Activated T-cell treated with anti-CD3 and anti-CD28 coated beads, Interleukin-2, amount 50 U/mL, for 72 hours (primary cell): ENCODE results near the gene MYO19. TPM values are rescaled to one million over a fixed set of nuclear protein-coding genes. Genes with fewer than 3 reads are reported as not detected.

Experiments used
- ATAC-seq, 2 donors: fragments of 150-1000 bp; cut with Tn5 transposase; replicated peaks in 1 of 2; 2 replicates each; pipeline ENCODE4 v1.10.0; 2021; ENCODE audit warnings: moderate library complexity in 2 of 2, mild to moderate bottlenecking in 1 of 2
- DNase-seq, 2 donors: peaks; one replicate each; pipeline ENCODE4 v3.0.0; 2021 to 2022; ENCODE audit warnings: mixed read lengths in 1 of 2
- H3K27ac Mint-ChIP-seq: one replicate; pipeline ENCODE4 v1.8.0; 2022; ENCODE audit warnings: mild to moderate bottlenecking, moderate library complexity, mixed read lengths
- H3K27me3 Mint-ChIP-seq: one replicate; pipeline ENCODE4 v1.8.0; 2022; ENCODE audit warnings: low read depth, mixed read lengths
- H3K36me3 Mint-ChIP-seq, 2 donors: one replicate each; pipeline ENCODE4 v1.8.0; 2022; ENCODE audit warnings: mixed read lengths in 2 of 2, mild to moderate bottlenecking in 1 of 2; ENCODE audit not compliant: insufficient read depth in 2 of 2
- H3K4me1 Mint-ChIP-seq: one replicate; pipeline ENCODE4 v1.8.0; 2022; ENCODE audit warnings: low read depth, mixed read lengths
- H3K4me3 Mint-ChIP-seq, 2 donors: one replicate each; pipeline ENCODE4 v1.8.0; 2022; ENCODE audit warnings: mild to moderate bottlenecking in 2 of 2, mixed read lengths in 2 of 2, moderate library complexity in 2 of 2
- H3K9me3 Mint-ChIP-seq, 2 donors: one replicate each; pipeline ENCODE4 v1.8.0; 2022; ENCODE audit warnings: mixed read lengths in 2 of 2
- total RNA-seq, 2 donors: library from RNA; stranded (reverse); gene quantifications; one replicate each; pipeline ENCODE4 v1.2.3, GENCODE V29; 2022

MYO19 gene
- 100 to 1,000 TPM; 101 to 118 TPM for total RNA-seq

- Mint-ChIP-seq H3K4me3 (peak within 1 kb of the TSS; percentile 95 to 96), H3K36me3 (peaks cover 17 to 26% of the 10 kb centered on the region in 2 donors), H3K27me3 (no peaks in the 10 kb centered on the region), H3K27ac (peak within 1 kb of the TSS; percentile 91), H3K9me3 (no peaks in the 10 kb centered on the region), H3K4me1 (peaks cover 27% of the 10 kb centered on the region)
- peak; percentile 87 to 88 for ATAC-seq
- peak; percentile 91 for DNase-seq
These were observed at the start of gene MYO19, which contains the start of gene PIGW for GRCh38 chr17:36534840-36535668. Gene MYO19, minus strand, starts transcription at chr17:36534868. Its CDS starts 2,330 bp downstream, at chr17:36532538. Gene PIGW, plus strand, starts transcription at chr17:36534987. Its CDS starts 2,115 bp downstream, at chr17:36537102.

- ATAC-seq (no peak), DNase-seq (no peak)
- no peak overlapping the region for H3K4me3 Mint-ChIP-seq
- H3K36me3 Mint-ChIP-seq, result peaks cover 11 to 27% of the 10 kb centered on the region in 2 donors
- no peaks in the 10 kb centered on the region for H3K27me3 Mint-ChIP-seq
- no peak overlapping the region for H3K27ac Mint-ChIP-seq
- no peaks in the 10 kb centered on the region for H3K4me1 Mint-ChIP-seq
- H3K9me3 Mint-ChIP-seq, result no peaks in the 10 kb centered on the region
These were observed 49.1 kb upstream of the MYO19 start for GRCh38 chr17:36583787-36584186.

- Mint-ChIP-seq H3K27me3 (no peaks in the 10 kb centered on the region), H3K36me3 (peaks cover 7 to 28% of the 10 kb centered on the region in 2 donors), H3K4me3 (no peak overlapping the region), H3K27ac (no peak overlapping the region), H3K4me1 (peaks cover 3% of the 10 kb centered on the region), H3K9me3 (no peaks in the 10 kb centered on the region)
- ATAC-seq (no peak), DNase-seq (no peak)
These were observed 44.0 kb upstream of the MYO19 start for GRCh38 chr17:36578671-36579070.

- no peak overlapping the region for H3K27ac Mint-ChIP-seq
- no peak for ATAC-seq
- H3K27me3 Mint-ChIP-seq, result no peaks in the 10 kb centered on the region
- peaks cover 7 to 33% of the 10 kb centered on the region in 2 donors for H3K36me3 Mint-ChIP-seq
- H3K4me1 Mint-ChIP-seq, result peaks cover 10% of the 10 kb centered on the region
- DNase-seq, result no peak
- H3K4me3 Mint-ChIP-seq, result no peak overlapping the region
- H3K9me3 Mint-ChIP-seq, result no peaks in the 10 kb centered on the region
These were observed 42.1 kb upstream of the MYO19 start for GRCh38 chr17:36576793-36577192.

DNA sequence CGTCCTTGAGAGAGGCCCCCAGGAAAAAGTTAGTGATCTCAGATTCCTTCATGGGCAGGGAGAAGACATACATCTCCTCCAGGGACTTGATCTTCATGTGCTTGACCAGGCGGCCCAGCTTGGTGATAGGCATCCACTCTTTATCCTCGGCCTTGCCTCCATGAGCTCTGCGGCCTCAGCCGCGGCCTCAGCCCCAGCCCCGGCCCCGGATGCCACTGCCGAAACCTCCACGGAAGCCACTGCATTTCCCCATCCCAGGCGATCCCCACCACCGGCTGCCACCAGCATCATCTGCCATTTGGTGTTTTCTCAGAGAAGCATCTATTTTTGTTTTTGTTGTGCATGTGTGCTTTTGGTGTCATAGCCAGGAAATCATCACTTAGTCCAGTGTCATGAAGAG, 40.4 kb upstream of the MYO19 start:
- H3K4me3 Mint-ChIP-seq, result no peak overlapping the region
- H3K27me3 Mint-ChIP-seq, result no peaks in the 10 kb centered on the region
- DNase-seq (no peak), ATAC-seq (no peak)
- no peaks in the 10 kb centered on the region for H3K9me3 Mint-ChIP-seq
- no peak overlapping the region for H3K27ac Mint-ChIP-seq
- H3K4me1 Mint-ChIP-seq, result peaks cover 10% of the 10 kb centered on the region
- H3K36me3 Mint-ChIP-seq, result peaks cover 5 to 21% of the 10 kb centered on the region in 2 donors

DNA sequence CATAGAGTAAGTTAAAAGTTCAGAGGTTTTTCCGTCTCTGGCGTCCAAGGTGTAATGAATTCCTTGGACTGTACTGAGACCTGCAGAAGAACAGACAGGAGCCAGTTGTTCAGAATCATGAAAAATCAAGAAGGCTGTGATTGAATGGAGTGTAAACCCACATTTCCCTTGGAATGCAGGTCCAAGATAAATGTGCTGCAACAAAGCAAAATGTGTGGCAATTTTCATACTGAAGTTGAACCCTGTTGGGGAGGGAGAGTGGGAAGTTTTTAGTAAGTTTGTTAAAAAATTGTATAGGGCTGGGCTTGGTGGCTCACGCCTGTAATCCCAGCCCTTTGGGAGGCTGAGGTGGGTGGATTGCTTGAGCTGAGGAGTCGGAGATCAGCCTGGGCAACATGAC, 31.4 kb upstream of the MYO19 start:
- no peaks in the 10 kb centered on the region for H3K4me1 Mint-ChIP-seq
- DNase-seq (no peak), ATAC-seq (no peak)
- H3K27me3 Mint-ChIP-seq, result no peaks in the 10 kb centered on the region
- H3K27ac Mint-ChIP-seq, result peak overlapping the region; percentile 48
- H3K36me3 Mint-ChIP-seq, result peaks cover 9 to 31% of the 10 kb centered on the region in 2 donors
- H3K4me3 Mint-ChIP-seq, result no peak overlapping the region
- H3K9me3 Mint-ChIP-seq, result no peaks in the 10 kb centered on the region

- ATAC-seq (no peak), DNase-seq (no peak)
- Mint-ChIP-seq H3K9me3 (no peaks in the 10 kb centered on the region), H3K4me1 (peaks cover 57% of the 10 kb centered on the region), H3K4me3 (peak overlapping the region in 1 of 2 donors; percentile 59), H3K36me3 (peaks cover 9 to 33% of the 10 kb centered on the region in 2 donors), H3K27ac (peak overlapping the region; percentile 76), H3K27me3 (no peaks in the 10 kb centered on the region)
These were observed 18.8 kb upstream of the MYO19 start for GRCh38 chr17:36553459-36553858.

DNA sequence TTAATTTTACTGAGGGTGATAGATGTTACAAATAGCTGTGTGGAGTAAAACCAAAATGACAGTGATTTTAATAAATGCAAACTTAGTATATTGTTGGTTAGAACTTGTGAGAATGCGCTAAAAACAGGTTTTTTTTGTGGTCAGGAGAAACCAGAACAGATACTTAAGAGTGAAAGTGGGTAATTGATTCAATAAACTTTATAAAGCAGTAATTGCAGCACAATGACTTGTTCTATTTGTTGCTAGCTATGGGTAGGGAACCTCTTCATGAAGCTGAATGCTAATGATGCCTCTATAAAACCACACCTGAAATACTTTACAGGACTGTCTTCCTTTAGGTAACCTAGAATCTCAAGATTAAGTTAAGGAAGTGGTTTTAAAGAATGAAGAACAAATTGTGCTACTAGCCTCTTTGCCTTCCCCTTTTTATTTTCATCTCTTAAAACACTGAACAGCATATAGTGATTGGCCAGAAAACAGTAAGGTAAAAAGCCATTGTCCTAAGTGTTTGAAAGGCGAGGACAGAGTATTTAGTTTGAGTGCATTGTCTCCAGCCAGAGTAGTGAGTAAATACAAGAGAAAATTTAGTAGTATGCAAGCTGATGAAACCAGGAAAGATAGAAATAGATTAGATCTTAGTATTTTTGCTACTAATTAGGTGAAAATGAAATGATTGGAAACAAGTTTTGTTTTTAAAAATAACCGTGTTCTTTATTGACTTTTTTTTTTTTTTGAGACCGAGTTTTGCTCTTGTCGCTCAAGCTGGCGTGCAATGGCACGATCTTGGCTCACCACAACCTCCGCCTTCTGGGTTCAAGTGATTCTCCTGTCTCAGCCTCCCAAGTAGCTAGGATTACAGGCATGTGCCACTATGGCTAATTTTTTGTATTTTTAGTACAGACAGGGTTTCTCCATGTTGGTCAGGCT, 16.1 kb upstream of the MYO19 start:
- ATAC-seq (peak in 1 of 2 donors; percentile 32), DNase-seq (no peak)
- Mint-ChIP-seq H3K27ac (peak overlapping the region; percentile 95), H3K4me3 (peak overlapping the region; percentile 56 to 90), H3K27me3 (no peaks in the 10 kb centered on the region), H3K4me1 (peaks cover 69% of the 10 kb centered on the region), H3K36me3 (peaks cover 5 to 26% of the 10 kb centered on the region in 2 donors), H3K9me3 (no peaks in the 10 kb centered on the region)

- no peaks in the 10 kb centered on the region for H3K9me3 Mint-ChIP-seq
- DNase-seq (no peak), ATAC-seq (no peak)
- H3K36me3 Mint-ChIP-seq, result peaks cover 7 to 25% of the 10 kb centered on the region in 2 donors
- peak overlapping the region; percentile 92 to 98 for H3K4me3 Mint-ChIP-seq
- H3K27ac Mint-ChIP-seq, result peak overlapping the region; percentile 65
- H3K4me1 Mint-ChIP-seq, result peaks cover 55% of the 10 kb centered on the region
- H3K27me3 Mint-ChIP-seq, result no peaks in the 10 kb centered on the region
These were observed 13.1 kb upstream of the MYO19 start for GRCh38 chr17:36547776-36548175.

DNA sequence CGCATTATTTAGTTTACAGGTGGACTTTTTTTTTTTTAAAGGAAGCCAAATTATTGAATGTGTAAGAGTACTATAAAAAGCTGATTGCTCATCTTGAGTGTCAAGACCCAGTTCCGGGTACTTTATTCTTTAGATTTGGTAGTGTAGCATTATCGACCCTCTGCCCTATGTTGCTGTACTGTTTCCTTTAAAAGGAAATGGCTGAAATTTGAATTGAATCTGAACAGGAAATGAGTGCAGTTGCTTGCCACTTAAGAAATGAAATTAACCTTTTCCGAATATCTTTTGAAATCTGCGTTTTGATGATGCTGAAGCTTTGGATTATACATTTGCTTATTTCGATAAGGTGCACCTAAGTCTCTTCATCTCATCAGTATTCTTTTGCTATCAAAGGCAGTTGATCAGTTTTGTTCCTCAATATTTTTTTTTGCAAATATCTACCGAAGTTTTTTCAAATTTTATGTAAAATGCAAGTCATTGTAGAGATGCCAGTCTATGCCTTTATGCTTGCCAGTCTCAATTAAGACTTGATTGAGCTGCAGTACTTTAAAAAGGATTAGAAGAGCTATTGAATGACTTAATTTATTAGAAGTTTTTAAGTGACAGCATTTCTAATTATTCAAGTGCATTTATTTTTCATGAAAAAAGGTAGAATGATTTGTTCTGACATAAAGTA, 11.9 kb upstream of the MYO19 start:
- peak overlapping the region; percentile 92 to 98 for H3K4me3 Mint-ChIP-seq
- no peaks in the 10 kb centered on the region for H3K27me3 Mint-ChIP-seq
- H3K27ac Mint-ChIP-seq, result peak overlapping the region; percentile 97
- H3K36me3 Mint-ChIP-seq, result peaks cover 7 to 25% of the 10 kb centered on the region in 2 donors
- H3K4me1 Mint-ChIP-seq, result peaks cover 43% of the 10 kb centered on the region
- ATAC-seq (no peak), DNase-seq (no peak)
- no peaks in the 10 kb centered on the region for H3K9me3 Mint-ChIP-seq

DNA sequence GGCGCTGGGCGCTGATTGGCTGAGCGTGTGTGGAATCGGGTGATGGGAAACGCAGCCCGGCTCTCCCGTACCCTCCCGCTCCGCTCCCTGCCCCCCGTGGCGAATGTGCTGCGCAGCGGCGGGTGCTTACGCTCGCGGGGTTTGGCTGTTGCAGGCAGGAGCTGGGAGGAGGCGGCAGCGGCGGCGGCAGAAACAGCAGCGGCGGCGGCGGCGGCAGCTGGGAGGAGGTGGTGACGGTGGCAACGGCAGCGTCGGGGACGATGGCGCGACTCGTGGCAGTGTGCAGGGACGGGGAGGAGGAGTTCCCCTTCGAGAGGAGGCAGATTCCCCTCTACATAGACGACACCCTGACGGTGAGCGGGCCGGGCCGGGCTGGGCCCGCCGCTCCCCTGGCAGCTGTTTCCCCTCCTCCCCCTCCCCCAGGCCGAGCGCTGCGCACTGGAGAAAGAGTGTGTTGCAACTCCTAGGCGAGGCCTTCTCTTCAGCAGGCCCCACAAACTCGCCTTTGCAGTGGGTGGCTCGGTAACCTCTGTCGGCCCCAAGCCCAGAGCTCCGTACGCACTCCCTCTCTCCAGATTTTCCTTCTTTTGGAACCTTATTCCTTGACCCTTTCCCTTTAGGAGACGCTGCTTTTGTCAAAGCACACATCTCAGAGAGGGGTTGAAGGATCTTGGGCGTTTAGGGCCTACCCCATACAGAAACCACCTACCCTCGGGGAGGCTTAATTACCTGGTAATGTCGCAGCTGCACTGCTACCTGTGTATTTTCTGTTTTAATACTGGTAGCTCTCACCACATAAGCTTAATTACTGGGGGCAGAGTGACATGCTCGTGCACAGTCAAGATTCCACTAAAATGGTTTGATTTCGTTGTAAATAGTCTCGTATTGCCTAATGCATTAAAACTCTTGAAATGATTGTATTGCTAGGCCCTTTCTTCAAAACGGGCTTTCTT, 11.1 kb upstream of the MYO19 start:
- ATAC-seq (peak; percentile 82 to 83), DNase-seq (peak; percentile 98)
- Mint-ChIP-seq H3K27ac (peak overlapping the region; percentile 97), H3K4me3 (peak overlapping the region; percentile 92 to 98), H3K9me3 (no peaks in the 10 kb centered on the region), H3K4me1 (peaks cover 34% of the 10 kb centered on the region), H3K36me3 (peaks cover 7 to 22% of the 10 kb centered on the region in 2 donors), H3K27me3 (no peaks in the 10 kb centered on the region)

- H3K27ac Mint-ChIP-seq, result peak overlapping the region; percentile 89
- peaks cover 28% of the 10 kb centered on the region for H3K4me1 Mint-ChIP-seq
- H3K27me3 Mint-ChIP-seq, result no peaks in the 10 kb centered on the region
- H3K4me3 Mint-ChIP-seq, result peak overlapping the region; percentile 92 to 98
- H3K36me3 Mint-ChIP-seq, result peaks cover 6 to 17% of the 10 kb centered on the region in 2 donors
- DNase-seq (no peak), ATAC-seq (no peak)
- H3K9me3 Mint-ChIP-seq, result no peaks in the 10 kb centered on the region
These were observed 10.4 kb upstream of the MYO19 start for GRCh38 chr17:36545077-36545464.
